ENCODE data around the gene U2AF2. TPM values are rescaled to one million over a fixed set of nuclear protein-coding genes. Genes with fewer than 3 reads are reported as not detected.

U2AF2 gene
- total RNA-seq, 4 donors from 2014 or later, result 80.4 to 122 (median 104) TPM

DNA sequence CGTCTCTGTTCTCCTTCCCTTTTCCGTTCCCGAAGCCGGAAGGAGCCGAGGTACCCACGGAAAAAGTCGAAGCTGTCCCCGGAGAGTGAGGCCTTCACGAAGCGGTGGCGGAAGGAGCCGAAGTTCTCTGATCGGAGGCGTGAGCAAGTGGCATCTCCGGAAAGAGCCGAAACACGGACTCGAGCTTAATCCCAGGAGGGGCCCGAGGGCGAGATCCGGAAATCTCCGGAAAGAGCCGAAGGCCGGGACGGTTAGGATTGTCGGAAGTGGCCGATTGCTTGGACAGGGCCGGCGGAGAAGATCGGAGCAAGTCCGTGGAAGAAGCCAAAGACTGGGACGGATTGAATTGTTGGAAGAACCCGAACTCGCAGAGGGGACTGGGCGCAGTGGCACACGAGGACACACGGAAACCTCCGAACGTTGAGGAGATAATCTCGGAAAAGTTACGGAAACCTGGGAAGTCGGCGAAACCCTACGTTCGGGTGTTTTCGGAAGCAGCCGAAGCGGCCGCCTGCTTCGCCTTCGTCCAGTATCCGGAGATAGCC, 440 bp upstream of the U2AF2 start:
- Histone ChIP-seq H3K27ac (replicated peaks in 1 of 4) (peak overlapping the region; percentile 97 to 100 (median 98)), H3K9me3 (no peaks in the 10 kb centered on the region), H3K4me3 (peak overlapping the region; percentile 78 to 100 (median 92)), H3K4me1 (peaks cover 48 to 68% (median 56%) of the 10 kb centered on the region in 4 donors), H3K36me3 (peaks cover 1 to 34% (median 15%) of the 10 kb centered on the region in 4 donors), H3K27me3 (no peaks in the 10 kb centered on the region)
- intact Hi-C loops (cut with DNase I), result loop anchor here (10.0 kb wide), 1 partner anchor 540 kb away; the partner anchor contains the start of gene PPP1R12C
- TF ChIP-seq POLR2A (IDR thresholded peaks at IDR 0.05; ENCODE audit: low read depth) (no peak), EP300 (IDR thresholded peaks at IDR 0.05) (no peak), POLR2AphosphoS5 (IDR thresholded peaks at IDR 0.05) (no peak)
- TF ChIP-seq, protein P1, sequence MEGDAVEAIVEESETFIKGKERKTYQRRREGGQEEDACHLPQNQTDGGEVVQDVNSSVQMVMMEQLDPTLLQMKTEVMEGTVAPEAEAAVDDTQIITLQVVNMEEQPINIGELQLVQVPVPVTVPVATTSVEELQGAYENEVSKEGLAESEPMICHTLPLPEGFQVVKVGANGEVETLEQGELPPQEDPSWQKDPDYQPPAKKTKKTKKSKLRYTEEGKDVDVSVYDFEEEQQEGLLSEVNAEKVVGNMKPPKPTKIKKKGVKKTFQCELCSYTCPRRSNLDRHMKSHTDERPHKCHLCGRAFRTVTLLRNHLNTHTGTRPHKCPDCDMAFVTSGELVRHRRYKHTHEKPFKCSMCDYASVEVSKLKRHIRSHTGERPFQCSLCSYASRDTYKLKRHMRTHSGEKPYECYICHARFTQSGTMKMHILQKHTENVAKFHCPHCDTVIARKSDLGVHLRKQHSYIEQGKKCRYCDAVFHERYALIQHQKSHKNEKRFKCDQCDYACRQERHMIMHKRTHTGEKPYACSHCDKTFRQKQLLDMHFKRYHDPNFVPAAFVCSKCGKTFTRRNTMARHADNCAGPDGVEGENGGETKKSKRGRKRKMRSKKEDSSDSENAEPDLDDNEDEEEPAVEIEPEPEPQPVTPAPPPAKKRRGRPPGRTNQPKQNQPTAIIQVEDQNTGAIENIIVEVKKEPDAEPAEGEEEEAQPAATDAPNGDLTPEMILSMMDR (IDR thresholded peaks at IDR 0.05), result no peak
- peak; percentile 100 for DNase-seq (ENCODE audit: extremely low spot score)
- 0% methylated on average over 37 of the region's 52 CpGs for WGBS

- peak overlapping the region; percentile 97 to 100 (median 98) for H3K27ac ChIP-seq (replicated peaks in 1 of 4)
- intact Hi-C loops (cut with DNase I), result loop anchor here (2.0 to 10.0 kb wide), 2 partner anchors 17 to 541 kb away; partner anchors contain the start of gene PPP1R12C
- peaks cover 13 to 39% (median 27%) of the 10 kb centered on the region in 4 donors for H3K36me3 ChIP-seq
- H3K4me1 ChIP-seq, result peaks cover 52 to 68% (median 62%) of the 10 kb centered on the region in 4 donors
- TF ChIP-seq, protein P1 (IDR thresholded peaks at IDR 0.05), result no peak
- TF ChIP-seq EP300 (IDR thresholded peaks at IDR 0.05) (no peak), POLR2AphosphoS5 (IDR thresholded peaks at IDR 0.05) (no peak), POLR2A (IDR thresholded peaks at IDR 0.05; ENCODE audit: low read depth) (no peak)
- H3K4me3 ChIP-seq, result peak overlapping the region; percentile 78 to 100 (median 92)
- no peaks in the 10 kb centered on the region for H3K27me3 ChIP-seq
- DNase-seq (ENCODE audit: extremely low spot score), result no peak
- 0% methylated on average over 19 of the region's 19 CpGs for WGBS
- H3K9me3 ChIP-seq, result no peaks in the 10 kb centered on the region
These were observed 809 bp downstream of the U2AF2 start for GRCh38 chr19:55655648-55656040.

DNA sequence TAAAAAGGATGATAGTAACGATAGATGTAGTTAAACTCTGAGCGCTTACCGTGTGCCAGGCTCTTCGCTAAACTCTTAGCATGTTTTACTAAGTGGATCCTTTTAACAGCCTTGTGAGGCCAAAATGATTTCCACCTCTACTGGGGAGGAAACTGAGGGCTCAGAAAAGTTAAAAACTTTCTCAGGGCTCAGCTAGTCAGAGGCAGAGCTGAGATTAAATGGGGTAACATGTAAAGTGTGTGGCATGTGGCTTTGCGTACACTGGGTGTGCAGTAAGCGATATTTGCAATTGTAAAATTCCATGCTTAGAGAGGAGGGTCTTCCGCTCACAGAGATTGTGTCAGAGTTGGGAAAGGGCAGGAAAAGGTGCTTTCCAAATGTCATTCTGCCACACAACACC, 1.7 kb downstream of the U2AF2 start:
- Histone ChIP-seq H3K9me3 (no peaks in the 10 kb centered on the region), H3K27ac (replicated peaks in 1 of 4) (no peak overlapping the region), H3K36me3 (peaks cover 22 to 40% (median 32%) of the 10 kb centered on the region in 4 donors), H3K4me1 (peaks cover 52 to 71% (median 63%) of the 10 kb centered on the region in 4 donors), H3K4me3 (peak overlapping the region; percentile 78 to 100 (median 92)), H3K27me3 (no peaks in the 10 kb centered on the region)
- WGBS, result 58% methylated on average over 7 of the region's 7 CpGs
- no peak for DNase-seq (ENCODE audit: extremely low spot score)
- TF ChIP-seq, protein P1 (IDR thresholded peaks at IDR 0.05), result no peak
- TF ChIP-seq POLR2AphosphoS5 (IDR thresholded peaks at IDR 0.05) (no peak), EP300 (IDR thresholded peaks at IDR 0.05) (no peak), POLR2A (IDR thresholded peaks at IDR 0.05; ENCODE audit: low read depth) (no peak)
- intact Hi-C loops (cut with DNase I), result loop anchor here (2.0 to 10.0 kb wide), 2 partner anchors 16 to 542 kb away; partner anchors contain the start of gene PPP1R12C

DNA sequence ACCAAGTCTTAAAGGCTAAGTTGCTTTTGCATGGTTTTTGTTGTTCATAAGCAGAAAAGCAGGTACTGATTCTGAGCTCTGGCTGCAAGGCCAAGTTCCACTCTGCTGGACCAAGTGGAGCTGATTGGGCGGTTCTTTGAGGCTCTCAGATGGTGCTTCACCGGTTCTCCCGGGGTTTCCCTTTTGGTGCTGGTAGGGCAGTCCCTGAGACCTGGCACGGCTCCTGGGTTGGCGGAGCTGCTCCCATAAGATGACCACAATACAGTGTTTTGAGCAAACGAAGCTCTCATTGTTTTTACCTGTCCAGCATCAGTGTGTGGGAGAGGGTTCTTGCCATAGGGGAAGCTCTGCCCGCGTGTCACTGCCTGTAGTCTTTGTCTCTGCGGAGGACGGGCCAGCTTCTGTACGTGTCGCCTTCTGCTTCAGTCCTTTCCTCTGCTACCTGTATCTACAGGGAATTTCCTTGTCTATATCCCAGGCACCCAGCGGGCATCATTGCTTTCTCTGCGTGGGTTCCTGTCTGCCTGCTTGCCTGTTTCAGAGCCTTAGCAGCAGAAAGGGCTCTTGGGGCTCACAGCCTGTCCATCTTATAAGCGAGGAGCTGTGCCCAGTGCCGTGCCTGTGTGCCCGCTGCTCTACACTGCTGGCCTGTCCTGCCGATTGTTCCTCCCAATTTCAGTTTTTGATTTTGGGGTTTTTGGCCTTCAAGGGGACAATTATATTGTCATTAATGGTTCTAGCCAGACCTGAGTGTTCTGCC, 2.3 kb downstream of the U2AF2 start:
- intact Hi-C loops (cut with DNase I), result loop anchor here (2.0 to 10.0 kb wide), 2 partner anchors 16 to 542 kb away; partner anchors contain the start of gene PPP1R12C
- no peaks in the 10 kb centered on the region for H3K9me3 ChIP-seq
- peak overlapping the region in 1 of 4 donors; percentile 2 for H3K27ac ChIP-seq (replicated peaks in 1 of 4)
- H3K4me3 ChIP-seq, result peak overlapping the region; percentile 78 to 100 (median 92)
- TF ChIP-seq POLR2AphosphoS5 (IDR thresholded peaks at IDR 0.05), result no peak
- TF ChIP-seq POLR2A (IDR thresholded peaks at IDR 0.05; ENCODE audit: low read depth), result no peak
- TF ChIP-seq, protein P1 (IDR thresholded peaks at IDR 0.05), result no peak
- TF ChIP-seq EP300 (IDR thresholded peaks at IDR 0.05), result no peak
- H3K36me3 ChIP-seq, result peaks cover 28 to 40% (median 38%) of the 10 kb centered on the region in 4 donors
- no peaks in the 10 kb centered on the region for H3K27me3 ChIP-seq
- no peak for DNase-seq (ENCODE audit: extremely low spot score)
- WGBS, result 53% methylated on average over 18 of the region's 18 CpGs
- peaks cover 52 to 71% (median 63%) of the 10 kb centered on the region in 4 donors for H3K4me1 ChIP-seq
